H1 (cell line): Measurements from ENCODE around the gene RPUSD2. TPM values are rescaled to one million over a fixed set of nuclear protein-coding genes. Genes with fewer than 3 reads are reported as not detected.

Experiments used
- CTCF ChIA-PET: fragments of 300-600 bp; sonication (Branson Sonifier 250); formaldehyde crosslinking; loops from one replicate; lab custom pipeline; 2021; ENCODE audit not compliant: partially characterized antibody; lab: Charles Lee
- POLR2A ChIA-PET: fragments of 300-600 bp; sonication (Branson Sonifier 250); formaldehyde crosslinking; loops from one replicate; lab custom pipeline; 2021; ENCODE audit warnings: inconsistent platforms; ENCODE audit not compliant: partially characterized antibody; lab: Charles Lee
- DNase-seq, 2 experiments: peaks; one replicate each; pipeline versions ENCODE4 v3.0.0 to v3.0.0-alpha.2; 2010 to 2022; ENCODE audit warnings: low spot score in 2 of 2, low read depth in 1 of 2, mixed read lengths in 1 of 2
- FAIRE-seq: peaks from 2 replicates; lab custom pipeline; 2011; peaks lifted over from hg19 to GRCh38; lab: Jason Lieb, UNC
- H2AFZ ChIP-seq: 2 replicates; pipeline ENCODE4 v1.8.1; 2012; ENCODE audit warnings: low read length, inconsistent platforms
- H2AK5ac ChIP-seq: 2 replicates; pipeline ENCODE4 v1.6.1; 2013; ENCODE audit warnings: low read depth, low read length
- H2BK120ac ChIP-seq: replicated peaks from 2 replicates; pipeline ENCODE3; 2013; ENCODE audit warnings: low read depth, low read length, inconsistent platforms
- H2BK12ac ChIP-seq: 2 replicates; pipeline ENCODE4 v1.6.1; 2013; ENCODE audit warnings: low read depth, low read length
- H2BK15ac ChIP-seq: 2 replicates; pipeline ENCODE4 v1.6.1; 2013; ENCODE audit warnings: low read length
- H2BK20ac ChIP-seq: 2 replicates; pipeline ENCODE4 v1.6.1; 2013; ENCODE audit warnings: low read length
- H2BK5ac ChIP-seq: 2 replicates; pipeline ENCODE4 v1.6.1; 2013; ENCODE audit warnings: low read depth, low read length
- H3K14ac ChIP-seq: 2 replicates; pipeline ENCODE4 v1.6.1; 2013; ENCODE audit warnings: inconsistent platforms; ENCODE audit not compliant: insufficient read length
- H3K18ac ChIP-seq: 2 replicates; pipeline ENCODE4 v1.6.1; 2013; ENCODE audit warnings: low read length; ENCODE audit errors: extremely low read depth
- H3K23ac ChIP-seq: 2 replicates; pipeline ENCODE4 v1.6.1; 2013; ENCODE audit warnings: inconsistent platforms; ENCODE audit not compliant: insufficient read length
- H3K23me2 ChIP-seq: 2 replicates; pipeline ENCODE4 v1.6.1; 2013; ENCODE audit warnings: low read depth, low read length
- H3K27ac ChIP-seq: 2 replicates; pipeline ENCODE4 v1.6.1; 2011; ENCODE audit warnings: low read depth, low read length, inconsistent platforms
- H3K27me3 ChIP-seq, 4 experiments: replicated peaks in 1 of 4; 1 replicate in 1 of 4; 2 replicates in 3 of 4; pipeline versions ENCODE4 v1.6.1 to v1.8.1; 2011 to 2013; ENCODE audit warnings: low read length in 3 of 4, mild to moderate bottlenecking in 3 of 4, inconsistent platforms in 2 of 4, mixed read lengths in 2 of 4, moderate library complexity in 1 of 4; ENCODE audit not compliant: control insufficient read depth in 3 of 4, insufficient read depth in 3 of 4; ENCODE audit errors: extremely low read depth in 1 of 4
- H3K36me3 ChIP-seq, 4 experiments: 2 replicates each; pipeline versions ENCODE4 v1.6.1 to v1.8.1; 2011 to 2013; ENCODE audit warnings: mild to moderate bottlenecking in 4 of 4, low read length in 3 of 4, moderate library complexity in 2 of 4, control low read depth in 1 of 4, inconsistent platforms in 1 of 4; ENCODE audit not compliant: insufficient read depth in 4 of 4, control insufficient read depth in 2 of 4
- H3K4ac ChIP-seq: replicated peaks from 2 replicates; pipeline ENCODE3; 2013; ENCODE audit warnings: low read length, low read depth, mixed read lengths, inconsistent platforms; ENCODE audit not compliant: insufficient read length
- H3K4me1 ChIP-seq, 4 experiments: replicated peaks in 1 of 4; 1 replicate in 1 of 4; 2 replicates in 3 of 4; pipeline versions ENCODE4 v1.6.1 to v1.8.1; 2011 to 2013; ENCODE audit warnings: low read length in 3 of 4, inconsistent platforms in 2 of 4, mixed read lengths in 1 of 4; ENCODE audit not compliant: insufficient read depth in 4 of 4, control insufficient read depth in 3 of 4
- H3K4me2 ChIP-seq, 2 experiments: 2 replicates each; pipeline versions ENCODE4 v1.6.1 to v1.8.1; 2011 to 2013; ENCODE audit warnings: low read depth in 2 of 2, low read length in 2 of 2, control low read depth in 1 of 2, inconsistent platforms in 1 of 2, mild to moderate bottlenecking in 1 of 2; ENCODE audit not compliant: insufficient read depth in 1 of 2
- H3K4me3 ChIP-seq, 4 experiments: fragments of 200-600, 300-600 bp in 1 of 4; sonication (generic), shearing (Covaris generic), sonication (Bioruptor Twin) in 1 of 4; 2 replicates each; pipeline versions ENCODE4 v1.5.1 to v1.8.1; 2011 to 2016; ENCODE audit warnings: low read length in 4 of 4, low read depth in 3 of 4, control low read depth in 2 of 4, inconsistent platforms in 2 of 4, mild to moderate bottlenecking in 2 of 4, mixed read lengths in 1 of 4, moderate library complexity in 1 of 4; ENCODE audit not compliant: insufficient read depth in 2 of 4; ENCODE audit errors: extremely low read depth in 1 of 4
- H3K56ac ChIP-seq: replicated peaks from 2 replicates; pipeline ENCODE3; 2013; ENCODE audit warnings: low read depth, mild to moderate bottlenecking, mixed read lengths, low read length, inconsistent platforms; ENCODE audit not compliant: insufficient read length
- H3K79me1 ChIP-seq: 2 replicates; pipeline ENCODE4 v1.6.1; 2013; ENCODE audit warnings: low read depth, low read length, control low read depth
- H3K79me2 ChIP-seq, 2 experiments: 2 replicates each; pipeline versions ENCODE4 v1.6.1 to v1.8.1; 2012 to 2013; ENCODE audit warnings: low read length in 2 of 2, mild to moderate bottlenecking in 2 of 2, inconsistent platforms in 1 of 2; ENCODE audit not compliant: insufficient read depth in 2 of 2, control insufficient read depth in 1 of 2
- H3K9ac ChIP-seq, 4 experiments: replicated peaks in 1 of 4; 1 replicate in 1 of 4; 2 replicates in 3 of 4; pipeline versions ENCODE4 v1.6.1 to v1.8.1; 2011 to 2013; ENCODE audit warnings: low read depth in 3 of 4, low read length in 3 of 4, control low read depth in 2 of 4, mild to moderate bottlenecking in 2 of 4, moderate library complexity in 2 of 4, inconsistent platforms in 1 of 4; ENCODE audit errors: extremely low read depth in 1 of 4
- H3K9me3 ChIP-seq, 2 experiments: 2 replicates each; pipeline versions ENCODE4 v1.6.1 to v1.8.1; 2012 to 2013; ENCODE audit warnings: mild to moderate bottlenecking in 2 of 2, moderate library complexity in 2 of 2, control low read depth in 1 of 2, inconsistent platforms in 1 of 2, low read depth in 1 of 2, low read length in 1 of 2, mixed read lengths in 1 of 2; ENCODE audit not compliant: insufficient read depth in 2 of 2
- H4K20me1 ChIP-seq, 2 experiments: replicated peaks in 1 of 2; 2 replicates each; pipeline versions ENCODE3 to v1.8.1; 2011 to 2013; ENCODE audit warnings: inconsistent platforms in 2 of 2, low read length in 2 of 2, mild to moderate bottlenecking in 1 of 2; ENCODE audit not compliant: insufficient read depth in 2 of 2, control insufficient read depth in 1 of 2
- H4K5ac ChIP-seq: 2 replicates; pipeline ENCODE4 v1.6.1; 2013; ENCODE audit warnings: low read length, low read depth, mixed read lengths, inconsistent platforms; ENCODE audit not compliant: insufficient read length
- H4K8ac ChIP-seq: 2 replicates; pipeline ENCODE4 v1.8.0; 2013; ENCODE audit warnings: mild to moderate bottlenecking, moderate library complexity, low read length, inconsistent platforms; ENCODE audit not compliant: insufficient read depth; ENCODE audit errors: extremely low read depth
- H4K91ac ChIP-seq: replicated peaks from 2 replicates; pipeline ENCODE3; 2013; ENCODE audit warnings: low read length, mixed read lengths, inconsistent platforms; ENCODE audit not compliant: insufficient read length
- EZH2 ChIP-seq: fragments of 200-600 bp; sonication (generic); IDR thresholded peaks from 2 replicates; pipeline ENCODE4 v1.7.1; 2012; ENCODE audit warnings: low read depth, mild to moderate bottlenecking, moderate library complexity, low read length, inconsistent platforms; ENCODE audit not compliant: severe bottlenecking
- HDAC2 ChIP-seq, 2 experiments: fragments of 300-600 bp in 1 of 2; sonication (generic) in 1 of 2; IDR thresholded peaks; 2 replicates each; pipeline ENCODE4 v1.6.1; 2011 to 2012; ENCODE audit warnings: low read depth in 2 of 2, low read length in 2 of 2, mild to moderate bottlenecking in 2 of 2, moderate library complexity in 2 of 2, borderline replicate concordance in 1 of 2, inconsistent platforms in 1 of 2
- POLR2AphosphoS5 ChIP-seq: IDR thresholded peaks from 2 replicates; pipeline ENCODE4 v1.6.1; 2011; ENCODE audit warnings: low read depth, low read length
- SAP30 ChIP-seq: fragments of 300-600 bp; sonication (generic); IDR thresholded peaks from 2 replicates; pipeline ENCODE4 v1.7.1; 2012; ENCODE audit warnings: low read length, moderate library complexity, mild to moderate bottlenecking, inconsistent platforms; ENCODE audit not compliant: insufficient read depth, insufficient replicate concordance
- SRF ChIP-seq: IDR thresholded peaks from 2 replicates; pipeline ENCODE4 v1.6.1; 2011; ENCODE audit warnings: mild to moderate bottlenecking, low read depth, low read length, moderate library complexity
- TAF7 ChIP-seq: optimal IDR thresholded peaks from 2 replicates; pipeline ENCODE3; 2011; ENCODE audit warnings: low read depth, mild to moderate bottlenecking, inconsistent platforms, low read length, moderate library complexity, borderline replicate concordance
- polyA plus RNA-seq, 7 experiments: library from polyadenylated mRNA; depleted of rRNA in 3 of 7; stranded (reverse) in 5 of 7; unstranded in 2 of 7; fragments of >200 nt in 5 of 7; fragments of 200-250 nt in 2 of 7; gene quantifications; 1 replicate in 5 of 7; 2 replicates in 1 of 7; 4 replicates in 1 of 7; pipeline versions ENCODE4 v1.2.1 to v1.2.3, GENCODE V29; 2011 to 2013; ENCODE audit warnings: missing spikeins in 2 of 7, mixed read lengths in 2 of 7
- total RNA-seq: library from RNA; stranded (reverse); fragmentation: NEBNext Ultra II Directional; extraction: Animal tissue kit (Norgen Biotek cat#: 25700); gene quantifications from 2 replicates; pipeline ENCODE4 v1.2.1, GENCODE V29; 2021

The RPUSD2 gene
- total and polyA plus RNA-seq, 2 of the 8 experiments (the other 6 are each of a cell fraction or from before 2014, with no cell fraction given), result 14.5 to 28.5 TPM

- H3K4me1 ChIP-seq, result no peaks in the 10 kb centered on the region
- no peak overlapping the region for H2AK5ac ChIP-seq
- no peak overlapping the region for H2BK20ac ChIP-seq
- H2BK15ac ChIP-seq, result no peak overlapping the region
- H3K23ac ChIP-seq, result no peak overlapping the region
- H4K91ac ChIP-seq, result no peak overlapping the region
- peaks cover 2% of the 10 kb centered on the region; the same call in 1 of the 2 replicates for H3K79me1 ChIP-seq
- no peak overlapping the region for H3K18ac ChIP-seq
- H3K4me3 ChIP-seq, result no peak overlapping the region
- H3K27ac ChIP-seq, result no peak overlapping the region
- DNase-seq (no peak), FAIRE-seq (no peak)
- no peaks in the 10 kb centered on the region for H3K27me3 ChIP-seq
- no peak overlapping the region for H2AFZ ChIP-seq
- H2BK5ac ChIP-seq, result no peak overlapping the region
- H2BK12ac ChIP-seq, result no peak overlapping the region
- TF ChIP-seq TAF7 (no peak), SRF (no peak), HDAC2 (IDR thresholded peaks at IDR 0.05; ENCODE audit: borderline replicate concordance in 1 of 2, low read depth in 2 of 2, low read length in 2 of 2) (no peak), POLR2AphosphoS5 (no peak), EZH2 (no peak), SAP30 (no peak)
- ChIA-PET POLR2A (interaction anchor here (2.1 kb wide), 1 partner anchor 9 kb away, joined by 5 read pairs; no protein-coding TSS in a partner anchor), CTCF (interaction anchor here (0.6 to 2.9 kb wide), 3 partner anchors 9 to 300 kb away, joined by 3 to 15 read pairs (median 4); no protein-coding TSS in a partner anchor)
- no peak overlapping the region for H3K9ac ChIP-seq
- H3K4ac ChIP-seq, result no peak overlapping the region
- H3K4me2 ChIP-seq, result no peak overlapping the region
- no peak overlapping the region for H3K56ac ChIP-seq
- no peaks in the 10 kb centered on the region for H3K9me3 ChIP-seq
- no peak overlapping the region for H3K14ac ChIP-seq
- no peaks in the 10 kb centered on the region for H4K20me1 ChIP-seq
- H4K8ac ChIP-seq, result no peak overlapping the region
- no peaks in the 10 kb centered on the region for H3K79me2 ChIP-seq
- no peaks in the 10 kb centered on the region for H3K23me2 ChIP-seq
- no peaks in the 10 kb centered on the region for H3K36me3 ChIP-seq
- H2BK120ac ChIP-seq, result no peak overlapping the region
- H4K5ac ChIP-seq, result no peak overlapping the region
These were observed 34.8 kb downstream of the RPUSD2 start for GRCh38 chr15:40603935-40604334.
